22Rv1 (cell line): ENCODE data around the gene ALKBH2.

ENCODE experiments used
- CTCF ChIP-seq: fragments of 450-650 bp; IDR thresholded peaks from 2 replicates; pipeline ENCODE4 v1.5.1; 2017; ENCODE audit warnings: mild to moderate bottlenecking
- ZFX ChIP-seq: fragments of 450-650 bp; IDR thresholded peaks from 2 replicates; pipeline ENCODE4 v1.6.1; 2017; ENCODE audit warnings: antibody characterized with exemption, borderline replicate concordance

DNA sequence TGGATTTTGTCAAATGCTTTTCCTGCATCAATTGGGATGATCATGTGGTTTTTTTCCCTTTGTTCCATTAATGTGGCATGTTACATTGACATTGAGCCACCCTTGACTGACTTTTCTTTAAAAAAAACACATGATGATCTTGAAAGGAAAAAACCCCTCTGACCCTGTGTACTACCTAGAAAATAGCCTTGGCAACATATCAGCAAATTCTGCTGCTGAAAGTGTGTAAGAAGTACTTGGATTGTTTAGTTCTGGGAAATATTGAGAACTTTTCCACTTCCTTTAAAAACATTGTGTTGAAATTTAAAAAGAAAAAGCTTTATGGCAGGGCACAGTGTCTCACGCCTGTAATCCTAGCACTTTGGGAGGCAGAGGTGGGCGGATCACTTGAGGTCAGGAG lies 43.8 kb upstream of the ALKBH2 start:
- no peak for TF ChIP-seq CTCF
- no peak for TF ChIP-seq ZFX
